Left lung (tissue), 10 donors: ENCODE results near the gene SORD. TPM values are rescaled to one million over a fixed set of nuclear protein-coding genes. Genes with fewer than 3 reads are reported as not detected.
"Not testable (repeated sequence)": the region's sequence is repeated elsewhere in the genome, so short reads cannot be mapped to it uniquely, and the experiment has no call there.

Source experiments
- ATAC-seq: fragments of 200-7000 bp; cut with Tn5 transposase; one replicate; pipeline ENCODE4 v1.9.1; 2020; ENCODE audit warnings: moderate library complexity
- DNase-seq, 4 donors: peaks; one replicate each; pipeline ENCODE4 v3.0.0-alpha.2; 2013 to 2020
- H3K27ac ChIP-seq, 2 donors: fragments of 200-600 bp; sonication (generic) in 1 of 2; one replicate each; pipeline versions ENCODE4 v1.5.0 to v1.8.0; 2020 to 2021
- H3K27me3 ChIP-seq, 2 donors: fragments of 200-600 bp; sonication (generic) in 1 of 2; one replicate each; pipeline versions ENCODE4 v1.5.0 to v1.8.0; 2020 to 2021
- H3K36me3 ChIP-seq, 2 donors: fragments of 200-600 bp; sonication (generic) in 1 of 2; one replicate each; pipeline versions ENCODE4 v1.5.0 to v1.8.0; 2020 to 2021
- H3K4me1 ChIP-seq, 2 donors: fragments of 200-600 bp; one replicate each; pipeline ENCODE4 v1.8.0; 2021
- H3K4me3 ChIP-seq, 2 donors: fragments of 200-600 bp; sonication (generic) in 1 of 2; one replicate each; pipeline versions ENCODE4 v1.5.0 to v1.8.0; 2020 to 2021; ENCODE audit warnings: mild to moderate bottlenecking in 1 of 2
- H3K9me3 ChIP-seq, 2 donors: fragments of 200-600 bp; sonication (generic) in 1 of 2; one replicate each; pipeline versions ENCODE4 v1.5.0 to v1.8.0; 2020 to 2021
- intact Hi-C, 2 donors: fragments of 100-400 bp; cut with DNase I; formaldehyde crosslinking; loops; one replicate each; pipeline versions ENCODE4 v1.11.2 to v1.14.2; 2022
- polyA plus RNA-seq, 6 donors: library from polyadenylated mRNA; unstranded; fragments of 120-200 nt; gene quantifications; one replicate each; pipeline ENCODE4 v1.2.1, GENCODE V29; 2013; ENCODE audit not compliant: insufficient read length in 6 of 6
- total RNA-seq, 2 donors: library from RNA; stranded (reverse); fragmentation: NEBNext Ultra II Directional; extraction: Animal tissue kit (Norgen Biotek cat#: 25700); gene quantifications; one replicate each; pipeline ENCODE4 v1.2.1, GENCODE V29; 2021
- TF ChIP-seq, protein P1 (sequence below), 2 donors: fragments of 200-600 bp; sonication (generic) in 1 of 2; IDR thresholded peaks; one replicate each; pipeline versions ENCODE4 v1.5.0 to v1.8.0; 2021; ENCODE audit warnings: antibody characterized with exemption in 2 of 2
- donor health status: DM: no; HTN: yes; CAD: no.
- donor health status: DM: no; HTN: no; CAD: no.

Gene SORD
- total and polyA plus RNA-seq, 8 donors = 13.8 to 34.9 (median 30.2) TPM

DNA sequence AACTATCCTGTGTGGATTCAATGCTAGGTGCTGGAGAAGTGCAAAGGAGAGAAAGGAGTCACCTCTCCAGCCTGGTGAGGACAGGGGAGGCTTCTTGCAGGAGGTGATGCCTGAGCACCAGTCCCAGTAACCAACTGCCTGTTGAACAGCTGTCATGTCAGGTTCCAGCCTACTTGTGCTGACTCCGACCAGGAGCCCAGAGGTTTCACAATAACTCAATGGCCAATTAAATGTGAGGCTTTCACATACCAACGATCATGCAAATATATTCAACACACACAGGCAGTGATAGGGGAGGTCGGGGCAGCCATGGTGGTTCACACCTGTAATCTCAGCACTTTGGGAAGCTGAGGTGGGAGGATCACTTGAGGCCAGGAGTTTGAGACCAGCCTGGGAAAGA, 7.7 kb downstream of the SORD start:
- Histone ChIP-seq H3K4me1 (no peaks in the 10 kb centered on the region), H3K9me3 (no peaks in the 10 kb centered on the region), H3K27me3 (no peaks in the 10 kb centered on the region), H3K27ac (no peak overlapping the region), H3K36me3 (no peaks in the 10 kb centered on the region), H3K4me3 (no peak overlapping the region)
- TF ChIP-seq, protein P1, sequence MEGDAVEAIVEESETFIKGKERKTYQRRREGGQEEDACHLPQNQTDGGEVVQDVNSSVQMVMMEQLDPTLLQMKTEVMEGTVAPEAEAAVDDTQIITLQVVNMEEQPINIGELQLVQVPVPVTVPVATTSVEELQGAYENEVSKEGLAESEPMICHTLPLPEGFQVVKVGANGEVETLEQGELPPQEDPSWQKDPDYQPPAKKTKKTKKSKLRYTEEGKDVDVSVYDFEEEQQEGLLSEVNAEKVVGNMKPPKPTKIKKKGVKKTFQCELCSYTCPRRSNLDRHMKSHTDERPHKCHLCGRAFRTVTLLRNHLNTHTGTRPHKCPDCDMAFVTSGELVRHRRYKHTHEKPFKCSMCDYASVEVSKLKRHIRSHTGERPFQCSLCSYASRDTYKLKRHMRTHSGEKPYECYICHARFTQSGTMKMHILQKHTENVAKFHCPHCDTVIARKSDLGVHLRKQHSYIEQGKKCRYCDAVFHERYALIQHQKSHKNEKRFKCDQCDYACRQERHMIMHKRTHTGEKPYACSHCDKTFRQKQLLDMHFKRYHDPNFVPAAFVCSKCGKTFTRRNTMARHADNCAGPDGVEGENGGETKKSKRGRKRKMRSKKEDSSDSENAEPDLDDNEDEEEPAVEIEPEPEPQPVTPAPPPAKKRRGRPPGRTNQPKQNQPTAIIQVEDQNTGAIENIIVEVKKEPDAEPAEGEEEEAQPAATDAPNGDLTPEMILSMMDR (IDR thresholded peaks at IDR 0.05) = no peak
- ATAC-seq (no peak), DNase-seq (no peak)
- intact Hi-C loops = no loop called here

DNA sequence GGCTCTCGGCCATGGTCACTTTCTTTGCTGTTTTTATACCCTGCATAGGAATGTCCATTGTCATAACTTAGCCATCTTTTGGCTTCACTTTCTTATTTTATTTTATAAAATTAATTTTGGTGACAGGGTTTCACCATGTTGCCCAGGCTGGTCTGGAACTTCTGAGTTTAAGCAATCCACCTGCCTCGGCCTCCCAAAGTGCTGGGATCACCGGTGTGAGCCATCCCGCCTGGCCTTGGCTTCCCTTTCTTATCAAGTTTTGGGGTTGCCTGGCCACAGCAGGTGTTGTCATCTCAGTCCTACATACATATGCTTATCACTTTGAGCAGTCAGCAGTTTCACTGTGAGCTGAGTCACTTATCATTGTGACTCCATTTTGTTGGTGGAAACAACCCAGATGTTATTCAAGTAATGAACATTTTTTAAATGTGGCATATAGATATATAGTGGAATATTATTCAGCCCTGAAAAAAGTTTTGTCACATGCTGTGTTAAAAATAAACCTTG, 8.6 kb downstream of the SORD start:
- DNase-seq, H3K4me1 ChIP-seq, H3K27me3 ChIP-seq, H3K27ac ChIP-seq, H3K9me3 ChIP-seq, ATAC-seq, intact Hi-C loops, H3K4me3 ChIP-seq, H3K36me3 ChIP-seq: not testable (repeated sequence)

GRCh38 chr15:45032501-45032900, 9.5 kb downstream of the SORD start:
- DNase-seq, ATAC-seq, intact Hi-C loops, H3K27ac ChIP-seq, H3K4me3 ChIP-seq, H3K27me3 ChIP-seq, H3K9me3 ChIP-seq, H3K36me3 ChIP-seq: not testable (repeated sequence)
- H3K4me1 ChIP-seq = peaks cover 0 to 16% of the 10 kb centered on the region in 2 donors

- H3K9me3 ChIP-seq, H3K4me3 ChIP-seq, H3K27ac ChIP-seq, ATAC-seq, H3K27me3 ChIP-seq, DNase-seq, intact Hi-C loops, H3K36me3 ChIP-seq: not testable (repeated sequence)
- peaks cover 0 to 19% of the 10 kb centered on the region in 2 donors for H3K4me1 ChIP-seq
Measured at GRCh38 chr15:45034087-45034486, 11.1 kb downstream of the SORD start.

- peaks cover 0 to 19% of the 10 kb centered on the region in 2 donors for H3K4me1 ChIP-seq
- H3K4me3 ChIP-seq, H3K27me3 ChIP-seq, intact Hi-C loops, H3K27ac ChIP-seq, ATAC-seq, H3K9me3 ChIP-seq, H3K36me3 ChIP-seq: not testable (repeated sequence)
- DNase-seq = peak in 1 of 4 donors; percentile 66
Measured at GRCh38 chr15:45034600-45035375, 11.8 kb downstream of the SORD start.

DNA sequence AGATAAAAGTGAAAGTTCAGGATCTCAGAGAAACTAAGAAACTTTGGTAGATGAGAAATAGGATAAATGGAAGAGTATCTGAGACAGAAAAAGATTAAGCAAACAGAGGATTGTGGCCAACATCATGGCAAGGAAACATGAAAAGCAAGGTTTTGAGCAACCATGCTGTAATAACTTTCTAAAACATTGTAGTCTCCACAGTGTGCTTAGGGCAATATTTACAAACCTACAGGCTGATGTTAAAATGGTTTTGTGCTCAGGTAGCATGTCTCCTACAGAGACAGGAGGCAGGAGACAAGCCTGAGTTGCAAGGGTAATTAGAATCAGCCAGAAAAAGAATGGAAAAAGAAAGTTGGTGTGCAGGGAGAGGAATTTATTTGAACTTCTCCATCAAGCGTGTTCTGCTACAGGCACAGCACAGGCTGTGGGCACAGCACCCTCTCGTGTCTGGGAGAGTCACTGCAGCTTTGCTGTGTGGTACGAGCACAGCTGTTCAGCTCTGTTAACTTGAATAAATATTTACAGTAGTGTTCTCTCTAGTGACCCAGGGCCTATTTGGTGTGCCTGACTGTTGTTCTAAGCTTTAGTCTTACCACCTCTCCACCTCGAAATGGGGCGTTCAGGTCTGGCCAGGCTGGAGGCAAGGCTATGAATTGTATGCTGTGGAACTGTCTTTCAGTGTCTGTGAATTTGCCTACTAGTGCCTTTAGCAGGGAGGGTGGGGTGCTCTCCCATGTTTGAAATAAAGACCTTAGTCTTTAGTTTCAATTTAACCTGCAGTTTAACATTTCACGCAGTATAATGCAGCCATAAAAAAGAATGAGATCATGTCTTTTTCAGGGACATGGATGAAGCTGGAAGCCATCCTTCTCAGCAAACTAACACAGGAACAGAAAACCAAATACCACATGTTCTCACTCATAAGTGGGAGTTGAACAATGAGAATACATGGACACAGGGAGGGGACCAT, 14.1 kb downstream of the SORD start:
- TF ChIP-seq, protein P1 (IDR thresholded peaks at IDR 0.05) = peak; percentile 69 to 86
- DNase-seq = peak; percentile 53 to 91 (median 86)
- H3K9me3 ChIP-seq, H3K4me3 ChIP-seq, intact Hi-C loops, H3K27ac ChIP-seq, H3K36me3 ChIP-seq, H3K27me3 ChIP-seq: not testable (repeated sequence)
- peak; percentile 100 for ATAC-seq
- peaks cover 0 to 19% of the 10 kb centered on the region in 2 donors for H3K4me1 ChIP-seq

GRCh38 chr15:45037936-45038335, 14.9 kb downstream of the SORD start:
- H3K4me3 ChIP-seq = no peak overlapping the region
- ATAC-seq (no peak), DNase-seq (no peak)
- TF ChIP-seq, protein P1 (IDR thresholded peaks at IDR 0.05) = no peak
- H3K4me1 ChIP-seq = peaks cover 0 to 19% of the 10 kb centered on the region in 2 donors
- H3K9me3 ChIP-seq = no peaks in the 10 kb centered on the region
- no peak overlapping the region for H3K27ac ChIP-seq
- H3K27me3 ChIP-seq = no peaks in the 10 kb centered on the region
- intact Hi-C loops = no loop called here
- no peaks in the 10 kb centered on the region for H3K36me3 ChIP-seq

DNA sequence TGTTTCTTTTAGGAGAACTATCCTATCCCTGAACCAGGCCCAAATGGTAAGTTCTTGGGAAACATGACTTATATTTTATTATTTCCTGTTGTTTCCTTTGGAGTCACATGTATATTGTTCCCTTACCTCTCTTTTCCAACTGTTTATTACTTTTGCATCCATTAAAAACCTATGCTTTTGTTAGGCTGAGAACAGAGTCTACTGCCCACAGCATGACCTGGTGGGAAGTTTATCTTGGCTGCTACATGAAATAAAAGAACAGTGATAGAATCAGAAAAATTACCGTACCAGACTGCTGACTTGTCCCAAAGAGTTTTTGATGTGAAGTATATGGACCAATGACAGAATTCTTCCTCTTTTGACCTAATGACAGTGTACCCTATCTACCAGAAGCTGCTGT, 17.4 kb downstream of the SORD start:
- H3K36me3 ChIP-seq, ATAC-seq, H3K27ac ChIP-seq, intact Hi-C loops, H3K27me3 ChIP-seq, DNase-seq, H3K9me3 ChIP-seq, H3K4me3 ChIP-seq: not testable (repeated sequence)
- peaks cover 0 to 21% of the 10 kb centered on the region in 2 donors for H3K4me1 ChIP-seq

- H3K4me1 ChIP-seq = peaks cover 0 to 18% of the 10 kb centered on the region in 2 donors
- intact Hi-C loops, H3K27me3 ChIP-seq, H3K27ac ChIP-seq, H3K9me3 ChIP-seq, DNase-seq, ATAC-seq, H3K36me3 ChIP-seq, H3K4me3 ChIP-seq: not testable (repeated sequence)
Measured at GRCh38 chr15:45041538-45041937, 18.5 kb downstream of the SORD start.
